ENCODE data around the gene GLT8D1. TPM values are rescaled to one million over a fixed set of nuclear protein-coding genes. Genes with fewer than 3 reads are reported as not detected.
"Not testable (repeated sequence)": the region's sequence is repeated elsewhere in the genome, so short reads cannot be mapped to it uniquely, and the experiment has no call there.

The GLT8D1 gene
- total RNA-seq, 1 donor from 2014 or later: 46.4 TPM

- Mint-ChIP-seq H3K4me3 (ENCODE audit: unreplicated experiment) (no peak overlapping the region), H3K27me3 (ENCODE audit: unreplicated experiment) (no peaks in the 10 kb centered on the region), H3K27ac (ENCODE audit: unreplicated experiment) (no peak overlapping the region), H3K36me3 (ENCODE audit: unreplicated experiment) (peaks cover 58% of the 10 kb centered on the region), H3K4me1 (ENCODE audit: low read depth, unreplicated experiment) (no peaks in the 10 kb centered on the region), H3K9me3 (ENCODE audit: unreplicated experiment) (peaks cover 9% of the 10 kb centered on the region)
- DNase-seq: no peak
- no peak for TF ChIP-seq CTCF (IDR thresholded peaks at IDR 0.05; ENCODE audit: partially characterized antibody, unreplicated experiment)
Measured at GRCh38 chr3:52730681-52731080, 25.1 kb upstream of the GLT8D1 start.

- not testable (repeated sequence) for DNase-seq; H3K9me3 Mint-ChIP-seq (ENCODE audit: unreplicated experiment); H3K27ac Mint-ChIP-seq (ENCODE audit: unreplicated experiment); H3K4me1 Mint-ChIP-seq (ENCODE audit: low read depth, unreplicated experiment); H3K27me3 Mint-ChIP-seq (ENCODE audit: unreplicated experiment); H3K4me3 Mint-ChIP-seq (ENCODE audit: unreplicated experiment)
- peaks cover 58% of the 10 kb centered on the region for H3K36me3 Mint-ChIP-seq (ENCODE audit: unreplicated experiment)
Measured at GRCh38 chr3:52728753-52729152, 23.2 kb upstream of the GLT8D1 start.

GRCh38 chr3:52724511-52724910 lies 18.9 kb upstream of the GLT8D1 start:
- no peak for DNase-seq
- Mint-ChIP-seq H3K36me3 (ENCODE audit: unreplicated experiment) (peaks cover 44% of the 10 kb centered on the region), H3K9me3 (ENCODE audit: unreplicated experiment) (peaks cover 8% of the 10 kb centered on the region), H3K4me3 (ENCODE audit: unreplicated experiment) (no peak overlapping the region), H3K27ac (ENCODE audit: unreplicated experiment) (no peak overlapping the region), H3K4me1 (ENCODE audit: low read depth, unreplicated experiment) (no peaks in the 10 kb centered on the region), H3K27me3 (ENCODE audit: unreplicated experiment) (no peaks in the 10 kb centered on the region)
- no peak for TF ChIP-seq CTCF (IDR thresholded peaks at IDR 0.05; ENCODE audit: partially characterized antibody, unreplicated experiment)

- Mint-ChIP-seq H3K9me3 (ENCODE audit: unreplicated experiment) (peaks cover 7% of the 10 kb centered on the region), H3K36me3 (ENCODE audit: unreplicated experiment) (peaks cover 48% of the 10 kb centered on the region), H3K4me1 (ENCODE audit: low read depth, unreplicated experiment) (no peaks in the 10 kb centered on the region), H3K4me3 (ENCODE audit: unreplicated experiment) (no peak overlapping the region), H3K27me3 (ENCODE audit: unreplicated experiment) (no peaks in the 10 kb centered on the region), H3K27ac (ENCODE audit: unreplicated experiment) (no peak overlapping the region)
- TF ChIP-seq CTCF (IDR thresholded peaks at IDR 0.05; ENCODE audit: partially characterized antibody, unreplicated experiment): no peak
- no peak for DNase-seq
Measured at GRCh38 chr3:52723935-52724334, 18.3 kb upstream of the GLT8D1 start.

- Mint-ChIP-seq H3K4me1 (ENCODE audit: low read depth, unreplicated experiment) (no peaks in the 10 kb centered on the region), H3K36me3 (ENCODE audit: unreplicated experiment) (peaks cover 40% of the 10 kb centered on the region), H3K27me3 (ENCODE audit: unreplicated experiment) (peaks cover 2% of the 10 kb centered on the region), H3K9me3 (ENCODE audit: unreplicated experiment) (peaks cover 6% of the 10 kb centered on the region), H3K27ac (ENCODE audit: unreplicated experiment) (no peak overlapping the region), H3K4me3 (ENCODE audit: unreplicated experiment) (no peak overlapping the region)
- no peak for TF ChIP-seq CTCF (IDR thresholded peaks at IDR 0.05; ENCODE audit: partially characterized antibody, unreplicated experiment)
- no peak for DNase-seq
Measured at GRCh38 chr3:52722491-52722890, 16.9 kb upstream of the GLT8D1 start.

GRCh38 chr3:52721730-52722008 lies 16.1 kb upstream of the GLT8D1 start:
- H3K4me3 Mint-ChIP-seq (ENCODE audit: unreplicated experiment): no peak overlapping the region
- H3K36me3 Mint-ChIP-seq (ENCODE audit: unreplicated experiment): peaks cover 34% of the 10 kb centered on the region
- H3K9me3 Mint-ChIP-seq (ENCODE audit: unreplicated experiment): peaks cover 5% of the 10 kb centered on the region

More at GRCh38 chr3:52721730-52722008, 16.1 kb upstream of the GLT8D1 start:
- Mint-ChIP-seq H3K27me3 (ENCODE audit: unreplicated experiment) (peaks cover 2% of the 10 kb centered on the region), H3K4me1 (ENCODE audit: low read depth, unreplicated experiment) (no peaks in the 10 kb centered on the region), H3K27ac (ENCODE audit: unreplicated experiment) (no peak overlapping the region)
- no peak for TF ChIP-seq CTCF (IDR thresholded peaks at IDR 0.05; ENCODE audit: partially characterized antibody, unreplicated experiment)
- DNase-seq: no peak
